IMR-90 (cell line): ENCODE results near the gene CTSS. TPM values are rescaled to one million over a fixed set of nuclear protein-coding genes. Genes with fewer than 3 reads are reported as not detected.
A peak's percentile ranks its signal among the peaks of the same experiment; 100 is the strongest.

Experiments
- ATAC-seq: fragments of 200-7000 bp; cut with Tn5 transposase; 2 replicates; pipeline ENCODE4 v1.9.1; 2020; ENCODE audit warnings: low read depth, mild to moderate bottlenecking, moderate library complexity
- BruUV-seq: library from RNA; stranded (reverse); fragments of 400-500 nt; replicated peaks from 2 replicates; lab custom pipeline; 2021; lab: Mats Ljungman, UMichigan
- CTCF ChIA-PET: fragments of 300-600 bp; formaldehyde crosslinking; extraction: SDS; loops from one replicate; lab custom pipeline; 2021; ENCODE audit warnings: antibody characterized with exemption; lab: Yijun Ruan, JAX
- POLR2A ChIA-PET: fragments of 300-600 bp; sonication (Branson Sonifier 250); formaldehyde crosslinking; loops from one replicate; lab custom pipeline; 2022; ENCODE audit warnings: antibody characterized with exemption; ENCODE audit not compliant: unreplicated experiment; lab: Charles Lee
- DNase-seq: peaks from one replicate; pipeline ENCODE4 v3.0.0; 2013
- H2AFZ ChIP-seq: replicated peaks from 2 replicates; pipeline ENCODE3; 2013; ENCODE audit warnings: low read length, mild to moderate bottlenecking; ENCODE audit not compliant: poor library complexity
- H2AK5ac ChIP-seq: 2 replicates; pipeline ENCODE4 v1.6.1; 2013; ENCODE audit warnings: low read depth, low read length, inconsistent platforms
- H2AK9ac ChIP-seq: replicated peaks from 2 replicates; pipeline ENCODE3; 2013; ENCODE audit warnings: mild to moderate bottlenecking, low read depth, low read length, moderate library complexity; ENCODE audit not compliant: poor library complexity
- H2BK120ac ChIP-seq: 2 replicates; pipeline ENCODE4 v1.6.1; 2013; ENCODE audit warnings: low read depth, low read length, inconsistent platforms
- H2BK15ac ChIP-seq: 3 replicates; pipeline ENCODE4 v1.6.1; 2013; ENCODE audit warnings: low read depth, low read length, inconsistent platforms
- H2BK20ac ChIP-seq: 2 replicates; pipeline ENCODE4 v1.6.1; 2013; ENCODE audit warnings: low read depth, mild to moderate bottlenecking, inconsistent platforms, low read length, moderate library complexity
- H2BK5ac ChIP-seq: 2 replicates; pipeline ENCODE4 v1.6.1; 2013; ENCODE audit warnings: mild to moderate bottlenecking, low read depth, low read length, inconsistent platforms; ENCODE audit not compliant: poor library complexity, severe bottlenecking
- H3K14ac ChIP-seq: replicated peaks from 2 replicates; pipeline ENCODE4 v1.6.1; 2013; ENCODE audit warnings: low read depth, low read length, inconsistent platforms
- H3K18ac ChIP-seq: 2 replicates; pipeline ENCODE4 v1.6.1; 2013; ENCODE audit warnings: low read depth, low read length, control low read depth
- H3K23ac ChIP-seq: 2 replicates; pipeline ENCODE4 v1.6.1; 2013; ENCODE audit warnings: low read depth, low read length, inconsistent platforms
- H3K27ac ChIP-seq: 2 replicates; pipeline ENCODE4 v1.5.1; 2013; ENCODE audit warnings: mild to moderate bottlenecking, control low read depth, low read length; ENCODE audit not compliant: insufficient read depth
- H3K27me3 ChIP-seq: 2 replicates; pipeline ENCODE4 v1.6.1; 2013; ENCODE audit warnings: low read length; ENCODE audit not compliant: control insufficient read depth, insufficient read depth
- H3K36me3 ChIP-seq: 2 replicates; pipeline ENCODE4 v1.6.1; 2013; ENCODE audit warnings: low read length, mixed read lengths; ENCODE audit not compliant: control insufficient read depth, insufficient read depth
- H3K4ac ChIP-seq: 2 replicates; pipeline ENCODE4 v1.6.1; 2013; ENCODE audit warnings: low read depth, low read length, inconsistent platforms
- H3K4me1 ChIP-seq: 2 replicates; pipeline ENCODE4 v1.6.1; 2013; ENCODE audit warnings: low read length, mixed read lengths; ENCODE audit not compliant: control insufficient read depth, insufficient read depth
- H3K4me2 ChIP-seq: 2 replicates; pipeline ENCODE4 v1.6.1; 2013; ENCODE audit warnings: low read depth, mild to moderate bottlenecking, control low read depth, low read length, moderate library complexity
- H3K4me3 ChIP-seq: 2 replicates; pipeline ENCODE4 v1.5.1; 2013; ENCODE audit warnings: low read depth, mild to moderate bottlenecking, control low read depth, low read length, moderate library complexity; ENCODE audit not compliant: insufficient read depth
- H3K56ac ChIP-seq: 2 replicates; pipeline ENCODE4 v1.6.1; 2013; ENCODE audit warnings: low read length, inconsistent platforms; ENCODE audit not compliant: insufficient read depth; ENCODE audit errors: extremely low read depth
- H3K79me1 ChIP-seq, 2 experiments: 2 replicates each; pipeline ENCODE4 v1.6.1; 2013; ENCODE audit warnings: low read length in 2 of 2, inconsistent platforms in 1 of 2, low read depth in 1 of 2
- H3K9ac ChIP-seq: 2 replicates; pipeline ENCODE4 v1.6.1; 2013; ENCODE audit warnings: low read depth, low read length, control low read depth
- H3K9me1 ChIP-seq: 2 replicates; pipeline ENCODE4 v1.6.1; 2013; ENCODE audit warnings: low read length, inconsistent platforms; ENCODE audit not compliant: insufficient read depth
- H3K9me3 ChIP-seq: 2 replicates; pipeline ENCODE4 v1.6.1; 2013; ENCODE audit warnings: low read length; ENCODE audit not compliant: control insufficient read depth, insufficient read depth
- H4K20me1 ChIP-seq: 2 replicates; pipeline ENCODE4 v1.6.1; 2013; ENCODE audit warnings: low read length, inconsistent platforms; ENCODE audit not compliant: insufficient read depth
- H4K5ac ChIP-seq: 2 replicates; pipeline ENCODE4 v1.6.1; 2013; ENCODE audit warnings: mild to moderate bottlenecking, low read depth, low read length, control low read depth
- H4K8ac ChIP-seq, 2 experiments: 2 replicates each; pipeline ENCODE4 v1.6.1; 2013; ENCODE audit warnings: low read depth in 2 of 2, low read length in 2 of 2, control low read depth in 1 of 2, inconsistent platforms in 1 of 2
- H4K91ac ChIP-seq: 2 replicates; pipeline ENCODE4 v1.6.1; 2013; ENCODE audit warnings: low read depth, low read length, inconsistent platforms; ENCODE audit not compliant: insufficient read depth
- MXI1 ChIP-seq: IDR thresholded peaks from 2 replicates; pipeline ENCODE4 v1.6.1; 2012; ENCODE audit warnings: low read depth, mild to moderate bottlenecking, low read length, moderate library complexity, borderline replicate concordance
- WGBS, 2 experiments: methylation state at CpG; one replicate each; pipeline versions ENCODE4 v1.1.5 to v1.1.7; 2013; ENCODE audit warnings: missing lambda C conversion rate in 2 of 2; ENCODE audit not compliant: insufficient read length in 1 of 2; ENCODE audit errors: extremely low coverage in 2 of 2; 5-methylcytosine and 5-hydroxymethylcytosine counted together
- dilution Hi-C: fragments of 300-500 bp; cut with HindIII; formaldehyde crosslinking; loops from one replicate; pipeline ENCODE4 v1.14.3; 2018; ENCODE audit warnings: low sequenced_read_pairs; ENCODE audit not compliant: unreplicated experiment
- in situ Hi-C: fragments of 300-500 bp; cut with MboI; formaldehyde crosslinking; loops from 3 replicates; pipeline ENCODE4 v1.14.3; 2019; ENCODE audit warnings: low sequenced_read_pairs, inconsistent platforms, mixed read lengths
- intact Hi-C: fragments of 100-400 bp; cut with micrococcal nuclease; formaldehyde crosslinking; loops from 2 replicates; pipeline ENCODE4 v1.10.0; 2022
- polyA plus RNA-seq, 3 experiments: library from polyadenylated mRNA; depleted of rRNA; stranded (reverse); fragments of >200 nt; gene quantifications; 2 replicates each; pipeline ENCODE4 v1.2.3, GENCODE V29; 2012; ENCODE audit warnings: low replicate concordance in 1 of 3
- total RNA-seq: library from RNA; depleted of rRNA; stranded (reverse); fragments of >200 nt; gene quantifications from 2 replicates; pipeline ENCODE4 v1.2.3, GENCODE V29; 2012

Gene CTSS
- total and polyA plus RNA-seq, 2 of the 4 experiments (the other 2 are of a cell fraction): 0.18 to 0.48 TPM

- H3K27ac ChIP-seq: no peak overlapping the region
- H3K36me3 ChIP-seq: no peaks in the 10 kb centered on the region
- H3K4me2 ChIP-seq: no peak overlapping the region
- H2BK15ac ChIP-seq: no peak overlapping the region
- H2BK120ac ChIP-seq: no peak overlapping the region
- no TSS peak for BruUV-seq
- no peak overlapping the region for H2AK9ac ChIP-seq
- H3K18ac ChIP-seq: peak overlapping the region; percentile 23; the same call in 1 of the 2 replicates
- dilution Hi-C loops (no loop called here), in situ Hi-C loops (no loop called here), intact Hi-C loops (loop anchor here (10.0 kb wide), 1 partner anchor 845 kb away; no protein-coding TSS in a partner anchor)
- no peak overlapping the region for H2AK5ac ChIP-seq
- H4K5ac ChIP-seq: no peak overlapping the region
- no peaks in the 10 kb centered on the region for H3K27me3 ChIP-seq
- no peak overlapping the region for H3K4ac ChIP-seq
- ATAC-seq (no peak), DNase-seq (no peak)
- no peak overlapping the region for H3K9ac ChIP-seq
- H3K79me1 ChIP-seq: no peaks in the 10 kb centered on the region
- H4K91ac ChIP-seq: no peak overlapping the region; the same call in 1 of the 2 replicates
- H3K56ac ChIP-seq: no peak overlapping the region
- no peak overlapping the region for H3K4me3 ChIP-seq
- no peak overlapping the region for H2AFZ ChIP-seq
- ChIA-PET CTCF (interaction anchor here (0.5 kb wide), 1 partner anchor 145 kb away, joined by 4 read pairs; no protein-coding TSS in a partner anchor), POLR2A (interaction anchor here (0.5 to 0.7 kb wide), 2 partner anchors 9 to 198 kb away, joined by 3 to 17 read pairs; no protein-coding TSS in a partner anchor)
- 90% methylated on average over 3 of the region's 4 CpGs; no CpG with 5 or more reads in 1 of the 2 experiments for WGBS, 2 experiments
- peaks cover 4% of the 10 kb centered on the region; the same call in 1 of the 2 replicates for H3K9me1 ChIP-seq
- no peak overlapping the region; the same call in 1 of the 2 replicates for H2BK20ac ChIP-seq
- TF ChIP-seq MXI1: no peak
- no peak overlapping the region for H2BK5ac ChIP-seq
- no peaks in the 10 kb centered on the region for H3K9me3 ChIP-seq
- no peak overlapping the region for H3K23ac ChIP-seq
- peaks cover 3% of the 10 kb centered on the region for H3K4me1 ChIP-seq
- H3K14ac ChIP-seq: no peak overlapping the region
- no peaks in the 10 kb centered on the region for H4K20me1 ChIP-seq
- H4K8ac ChIP-seq: no peak overlapping the region
These were observed 23.8 kb upstream of the CTSS start for GRCh38 chr1:150789396-150789795.
